Transverse colon (tissue), 4 donors: ENCODE results near the gene PLCH1. TPM values are rescaled to one million over a fixed set of nuclear protein-coding genes. Genes with fewer than 3 reads are reported as not detected.

Experiments
- DNase-seq: peaks from one replicate; pipeline ENCODE4 v3.0.0-alpha.2; 2019
- H3K27ac ChIP-seq, 4 donors: fragments of 200-600 bp; sonication (generic); 2 replicates each; pipeline ENCODE4 v1.5.1; 2016 to 2018; ENCODE audit warnings: inconsistent platforms in 4 of 4
- H3K27me3 ChIP-seq: fragments of 200-600 bp; sonication (generic); 2 replicates; pipeline ENCODE4 v1.5.1; 2017; ENCODE audit warnings: inconsistent platforms
- H3K36me3 ChIP-seq, 4 donors: fragments of 200-600 bp; sonication (generic); 2 replicates each; pipeline ENCODE4 v1.5.1; 2017 to 2019; ENCODE audit warnings: inconsistent platforms in 4 of 4
- H3K4me1 ChIP-seq, 4 donors: fragments of 200-600 bp; sonication (generic); 2 replicates each; pipeline ENCODE4 v1.5.1; 2017 to 2020; ENCODE audit warnings: inconsistent platforms in 4 of 4
- H3K4me3 ChIP-seq, 4 donors: fragments of 200-600 bp; sonication (generic); 1 replicate in 1 of 4; 2 replicates in 3 of 4; pipeline versions ENCODE4 v1.5.1 to v1.6.1; 2017 to 2019; ENCODE audit warnings: inconsistent platforms in 4 of 4
- H3K9me3 ChIP-seq, 2 donors: fragments of 200-600 bp; sonication (generic); 2 replicates each; pipeline ENCODE4 v1.5.1; 2017 to 2019; ENCODE audit warnings: inconsistent platforms in 2 of 2
- CTCF ChIP-seq, 5 experiments: fragments of 200-600 bp in 3 of 5; fragments of 450-650 bp in 2 of 5; sonication (generic) in 3 of 5; IDR thresholded peaks; 1 replicate in 2 of 5; 2 replicates in 3 of 5; pipeline ENCODE4 v1.5.1; 2016 to 2017; ENCODE audit warnings: antibody characterized with exemption in 5 of 5, inconsistent platforms in 3 of 5, mild to moderate bottlenecking in 2 of 5, moderate library complexity in 1 of 5
- EP300 ChIP-seq: sonication (generic); formaldehyde crosslinking; IDR thresholded peaks from one replicate; pipeline ENCODE4 v1.6.1; 2017; ENCODE audit warnings: antibody characterized with exemption, low read depth
- POLR2A ChIP-seq: fragments of 450-650 bp; IDR thresholded peaks from one replicate; pipeline ENCODE4 v1.6.1; 2016; ENCODE audit warnings: antibody characterized with exemption, mild to moderate bottlenecking, moderate library complexity
- POLR2AphosphoS5 ChIP-seq, 3 donors: sonication (generic); formaldehyde crosslinking; IDR thresholded peaks; one replicate each; pipeline ENCODE4 v1.6.1; 2016; ENCODE audit warnings: antibody characterized with exemption in 3 of 3
- WGBS, 2 donors: methylation state at CpG; one replicate each; pipeline ENCODE4 v1.1.5; 2018; ENCODE audit warnings: low coverage in 1 of 2; 5-methylcytosine and 5-hydroxymethylcytosine counted together
- in situ Hi-C, 4 donors: fragments of 200-750 bp; cut with MboI; loops; one replicate each; pipeline versions ENCODE4 v1.15.0 to v1.15.1; 2017; ENCODE audit warnings: low sequenced_read_pairs in 3 of 4, low pct_ligation_motif_present in 1 of 4, low pct_unique_long_range_greater_than_20kb in 1 of 4
- intact Hi-C: fragments of 100-400 bp; cut with DNase I; formaldehyde crosslinking; loops from one replicate; pipeline ENCODE4 v1.15.1; 2023; ENCODE audit warnings: low total_unique reads
- total RNA-seq, 4 donors: library from RNA; depleted of rRNA; stranded (reverse); fragments of >200 nt; gene quantifications; one replicate each; pipeline ENCODE4 v1.1.0, GENCODE V29; 2016

PLCH1 gene
- total RNA-seq, 4 donors from 2014 or later: 8.2 to 33.4 (median 8.5) TPM

GRCh38 chr3:155785662-155786295 lies 40.9 kb upstream of the PLCH1 start:
- DNase-seq: no peak
- intact Hi-C loops (no loop called here), in situ Hi-C loops (no loop called here)
- Histone ChIP-seq H3K27me3 (no peaks in the 10 kb centered on the region), H3K4me3 (no peak overlapping the region), H3K9me3 (peaks cover 0 to 6% of the 10 kb centered on the region in 2 donors), H3K36me3 (no peaks in the 10 kb centered on the region), H3K4me1 (no peaks in the 10 kb centered on the region), H3K27ac (no peak overlapping the region)
- TF ChIP-seq CTCF (IDR thresholded peaks at IDR 0.05) (no peak), POLR2A (no peak)

GRCh38 chr3:155782390-155782953 lies 37.6 kb upstream of the PLCH1 start:
- in situ Hi-C loops (no loop called here), intact Hi-C loops (no loop called here)
- 92 to 100% methylated on average over 1 of the region's 1 CpG for WGBS, 2 donors
- no peak for DNase-seq
- Histone ChIP-seq H3K36me3 (no peaks in the 10 kb centered on the region), H3K27ac (no peak overlapping the region), H3K4me3 (no peak overlapping the region), H3K4me1 (no peaks in the 10 kb centered on the region), H3K9me3 (peaks cover 0 to 6% of the 10 kb centered on the region in 2 donors), H3K27me3 (no peaks in the 10 kb centered on the region)
- TF ChIP-seq CTCF (IDR thresholded peaks at IDR 0.05) (no peak), EP300 (no peak), POLR2AphosphoS5 (IDR thresholded peaks at IDR 0.05) (no peak), POLR2A (no peak)

GRCh38 chr3:155780291-155780690 lies 35.4 kb upstream of the PLCH1 start:
- intact Hi-C loops (no loop called here), in situ Hi-C loops (no loop called here)
- no peaks in the 10 kb centered on the region for H3K36me3 ChIP-seq
- no peak overlapping the region for H3K4me3 ChIP-seq
- no peak overlapping the region for H3K27ac ChIP-seq
- no peak for DNase-seq
- H3K4me1 ChIP-seq: no peaks in the 10 kb centered on the region
- H3K9me3 ChIP-seq: peaks cover 0 to 6% of the 10 kb centered on the region in 2 donors
- TF ChIP-seq CTCF (IDR thresholded peaks at IDR 0.05) (no peak), EP300 (no peak), POLR2A (no peak), POLR2AphosphoS5 (IDR thresholded peaks at IDR 0.05) (no peak)
- H3K27me3 ChIP-seq: no peaks in the 10 kb centered on the region

GRCh38 chr3:155778462-155778861 lies 33.6 kb upstream of the PLCH1 start:
- Histone ChIP-seq H3K9me3 (peaks cover 0 to 6% of the 10 kb centered on the region in 2 donors), H3K27ac (no peak overlapping the region), H3K4me1 (no peaks in the 10 kb centered on the region), H3K4me3 (no peak overlapping the region), H3K27me3 (no peaks in the 10 kb centered on the region), H3K36me3 (peaks cover 0 to 5% (median 0%) of the 10 kb centered on the region in 4 donors)
- DNase-seq: no peak
- in situ Hi-C loops (no loop called here), intact Hi-C loops (no loop called here)
- TF ChIP-seq CTCF (IDR thresholded peaks at IDR 0.05) (no peak), POLR2AphosphoS5 (IDR thresholded peaks at IDR 0.05) (no peak), EP300 (no peak), POLR2A (no peak)
